HEK293 (cell line): ENCODE results near the gene TP53BP2.
A peak's percentile ranks its signal among the peaks of the same experiment; 100 is the strongest.

Experiments
- EGR2 ChIP-seq: fragments of 450-650 bp; formaldehyde crosslinking; IDR thresholded peaks from 2 replicates; pipeline ENCODE4 v1.5.1; 2016; ENCODE audit warnings: low read depth, missing biosample characterization, missing genetic modification characterization
- ELK4 ChIP-seq: IDR thresholded peaks from 2 replicates; pipeline ENCODE4 v1.6.1; 2011; ENCODE audit warnings: mild to moderate bottlenecking, low read depth, low read length, borderline replicate concordance
- HOXD13 ChIP-seq: sonication (generic); formaldehyde crosslinking; IDR thresholded peaks from 2 replicates; pipeline ENCODE4 v1.8.0; 2022; ENCODE audit warnings: missing genetic modification reagents, borderline replicate concordance
- KLF1 ChIP-seq: fragments of 450-650 bp; formaldehyde crosslinking; IDR thresholded peaks from 2 replicates; pipeline ENCODE4 v1.5.1; 2016; ENCODE audit warnings: missing biosample characterization, missing genetic modification characterization
- KLF7 ChIP-seq: fragments of 450-650 bp; formaldehyde crosslinking; IDR thresholded peaks from 2 replicates; pipeline ENCODE4 v1.5.1; 2016; ENCODE audit warnings: missing biosample characterization, missing genetic modification characterization, borderline replicate concordance
- OSR2 ChIP-seq: fragments of 450-650 bp; formaldehyde crosslinking; IDR thresholded peaks from 2 replicates; pipeline ENCODE4 v1.5.1; 2016; ENCODE audit warnings: missing biosample characterization, missing genetic modification characterization
- OVOL3 ChIP-seq: fragments of 450-650 bp; formaldehyde crosslinking; IDR thresholded peaks from 2 replicates; pipeline ENCODE4 v1.5.1; 2016; ENCODE audit warnings: missing biosample characterization, missing genetic modification characterization
- PRDM1 ChIP-seq: fragments of 450-650 bp; formaldehyde crosslinking; IDR thresholded peaks from 2 replicates; pipeline ENCODE4; 2016; ENCODE audit warnings: missing biosample characterization, missing genetic modification characterization
- PRDM4 ChIP-seq: fragments of 450-650 bp; formaldehyde crosslinking; IDR thresholded peaks from 2 replicates; pipeline ENCODE4 v1.5.1; 2017; ENCODE audit warnings: missing biosample characterization, missing genetic modification characterization
- ZBTB20 ChIP-seq: fragments of 450-650 bp; formaldehyde crosslinking; IDR thresholded peaks from 2 replicates; pipeline ENCODE4 v1.5.1; 2016; ENCODE audit warnings: missing biosample characterization, missing genetic modification characterization
- ZBTB6 ChIP-seq: fragments of 450-650 bp; formaldehyde crosslinking; IDR thresholded peaks from 2 replicates; pipeline ENCODE4 v1.5.1; 2017; ENCODE audit warnings: missing biosample characterization, missing genetic modification characterization
- ZBTB8A ChIP-seq: fragments of 450-650 bp; formaldehyde crosslinking; IDR thresholded peaks from 2 replicates; pipeline ENCODE4 v1.5.1; 2016; ENCODE audit warnings: missing biosample characterization, missing genetic modification characterization
- ZFHX2 ChIP-seq: fragments of 450-650 bp; formaldehyde crosslinking; conservative IDR thresholded peaks from 2 replicates; pipeline ENCODE4 v1.5.1; 2016; ENCODE audit warnings: missing biosample characterization, missing genetic modification characterization
- ZFP3 ChIP-seq: fragments of 450-650 bp; formaldehyde crosslinking; IDR thresholded peaks from 2 replicates; pipeline ENCODE4 v1.5.1; 2016; ENCODE audit warnings: low read depth, missing biosample characterization, missing genetic modification characterization
- ZIC2 ChIP-seq: fragments of 450-650 bp; formaldehyde crosslinking; IDR thresholded peaks from 2 replicates; pipeline ENCODE4 v1.5.1; 2016; ENCODE audit warnings: missing biosample characterization, missing genetic modification characterization
- ZNF114 ChIP-seq: fragments of 450-650 bp; formaldehyde crosslinking; IDR thresholded peaks from 2 replicates; pipeline ENCODE4 v1.5.0; 2017; ENCODE audit warnings: missing biosample characterization, missing genetic modification characterization
- ZNF133 ChIP-seq: fragments of 450-650 bp; formaldehyde crosslinking; IDR thresholded peaks from 2 replicates; pipeline ENCODE4 v1.5.1; 2016; ENCODE audit warnings: missing biosample characterization, missing genetic modification characterization
- ZNF174 ChIP-seq: fragments of 450-650 bp; formaldehyde crosslinking; IDR thresholded peaks from 2 replicates; pipeline ENCODE4 v1.5.0; 2017; ENCODE audit warnings: missing biosample characterization, mild to moderate bottlenecking, missing genetic modification characterization
- ZNF202 ChIP-seq: fragments of 450-650 bp; formaldehyde crosslinking; IDR thresholded peaks from 2 replicates; pipeline ENCODE4 v1.5.1; 2016; ENCODE audit warnings: missing biosample characterization, missing genetic modification characterization, borderline replicate concordance
- ZNF324 ChIP-seq: fragments of 450-650 bp; formaldehyde crosslinking; IDR thresholded peaks from 2 replicates; pipeline ENCODE4 v1.5.1; 2016; ENCODE audit warnings: missing biosample characterization, missing genetic modification characterization
- ZNF362 ChIP-seq: fragments of 450-650 bp; formaldehyde crosslinking; IDR thresholded peaks from 2 replicates; pipeline ENCODE4 v1.5.1; 2016; ENCODE audit warnings: missing biosample characterization, missing genetic modification characterization
- ZNF433 ChIP-seq: fragments of 450-650 bp; formaldehyde crosslinking; IDR thresholded peaks from 2 replicates; pipeline ENCODE4 v1.5.1; 2016; ENCODE audit warnings: missing biosample characterization, missing genetic modification characterization, low read depth
- ZNF449 ChIP-seq: fragments of 450-650 bp; formaldehyde crosslinking; IDR thresholded peaks from 2 replicates; pipeline ENCODE4 v1.5.1; 2017; ENCODE audit warnings: missing biosample characterization, mild to moderate bottlenecking, missing genetic modification characterization, moderate library complexity
- ZNF488 ChIP-seq: fragments of 450-650 bp; formaldehyde crosslinking; IDR thresholded peaks from 2 replicates; pipeline ENCODE4 v1.5.1; 2016; ENCODE audit warnings: missing biosample characterization, missing genetic modification characterization
- ZNF501 ChIP-seq: fragments of 450-650 bp; formaldehyde crosslinking; IDR thresholded peaks from 2 replicates; pipeline ENCODE4 v1.5.1; 2016; ENCODE audit warnings: missing biosample characterization, missing genetic modification characterization
- ZNF521 ChIP-seq: fragments of 450-650 bp; formaldehyde crosslinking; IDR thresholded peaks from 2 replicates; pipeline ENCODE4 v1.5.1; 2017; ENCODE audit warnings: missing biosample characterization, mild to moderate bottlenecking, missing genetic modification characterization
- ZNF544 ChIP-seq: fragments of 450-650 bp; formaldehyde crosslinking; IDR thresholded peaks from 2 replicates; pipeline ENCODE4 v1.5.0; 2017; ENCODE audit warnings: missing biosample characterization, missing genetic modification characterization
- ZNF549 ChIP-seq: fragments of 450-650 bp; IDR thresholded peaks from 2 replicates; pipeline ENCODE4 v1.5.1; 2018; ENCODE audit warnings: missing biosample characterization, missing genetic modification characterization, mild to moderate bottlenecking, inconsistent platforms, moderate library complexity
- ZNF596 ChIP-seq: fragments of 450-650 bp; IDR thresholded peaks from 2 replicates; pipeline ENCODE4 v1.5.0; 2018; ENCODE audit warnings: missing biosample characterization, mild to moderate bottlenecking, missing genetic modification characterization, moderate library complexity
- ZNF623 ChIP-seq: fragments of 450-650 bp; formaldehyde crosslinking; IDR thresholded peaks from 2 replicates; pipeline ENCODE4 v1.5.1; 2016; ENCODE audit warnings: missing biosample characterization, missing genetic modification characterization
- ZNF664 ChIP-seq: fragments of 450-650 bp; formaldehyde crosslinking; IDR thresholded peaks from 2 replicates; pipeline ENCODE4 v1.5.1; 2016; ENCODE audit warnings: missing biosample characterization, missing genetic modification characterization
- ZSCAN18 ChIP-seq: fragments of 450-650 bp; formaldehyde crosslinking; IDR thresholded peaks from 2 replicates; pipeline ENCODE4 v1.5.1; 2016; ENCODE audit warnings: missing biosample characterization, missing genetic modification characterization

TP53BP2 gene

GRCh38 chr1:223747838-223748335 lies 97.9 kb downstream of the TP53BP2 start (continued):
- no peak for TF ChIP-seq ZNF114 (tag by site-specific recombination)
- TF ChIP-seq ZNF521 (tag by site-specific recombination): no peak
- no peak for TF ChIP-seq OSR2
- no peak for TF ChIP-seq ZBTB6 (tag by site-specific recombination)
- TF ChIP-seq ZNF362: no peak
- TF ChIP-seq ZNF449 (tag by site-specific recombination): peak; percentile 55; the same call in 1 of the 2 replicates
- no peak for TF ChIP-seq KLF7 (tag by site-specific recombination)
- TF ChIP-seq ZNF623 (tag by site-specific recombination): no peak
- peak; percentile 90 for TF ChIP-seq ZIC2 (tag by site-specific recombination)
- no peak for TF ChIP-seq HOXD13 (CRISPR knock-in tag)
- no peak for TF ChIP-seq ZFP3
- no peak for TF ChIP-seq ZNF544
- TF ChIP-seq ZNF664: no peak
- no peak for TF ChIP-seq OVOL3 (tag by site-specific recombination)
- no peak for TF ChIP-seq ELK4
- no peak for TF ChIP-seq ZNF549
- TF ChIP-seq ZNF133: no peak
- no peak for TF ChIP-seq ZNF433 (tag by site-specific recombination)
- no peak for TF ChIP-seq ZNF174 (tag by site-specific recombination)
- TF ChIP-seq ZNF501: no peak
- TF ChIP-seq KLF1 (tag by site-specific recombination): no peak
- no peak for TF ChIP-seq EGR2 (tag by site-specific recombination)
- TF ChIP-seq ZNF596 (tag by site-specific recombination): no peak
- TF ChIP-seq ZNF202 (tag by site-specific recombination): no peak
- TF ChIP-seq ZFHX2 (tag by site-specific recombination): peak; percentile 56
- no peak for TF ChIP-seq ZBTB20
- TF ChIP-seq PRDM4 (tag by site-specific recombination): no peak
- no peak for TF ChIP-seq ZNF324 (tag by site-specific recombination)
- no peak for TF ChIP-seq ZSCAN18 (tag by site-specific recombination)
- TF ChIP-seq ZBTB8A: 0 out of 2 replicates have a peak, but pooled peaks have one; percentile 36
- TF ChIP-seq ZNF488 (tag by site-specific recombination): no peak
- no peak for TF ChIP-seq PRDM1 (tag by site-specific recombination)
